Fibroblast of lung (primary cell): ENCODE data around the gene ICE1. TPM values are rescaled to one million over a fixed set of nuclear protein-coding genes. Genes with fewer than 3 reads are reported as not detected.

Source experiments
- DNase-seq, 2 donors: peaks; one replicate each; pipeline versions ENCODE4 v3.0.0 to v3.0.0-alpha.2; 2010; ENCODE audit warnings: low read depth in 2 of 2
- H2AFZ ChIP-seq: 2 replicates; pipeline ENCODE4 v1.5.1; 2012; ENCODE audit warnings: low read length, control low read depth, inconsistent platforms
- H3K27ac ChIP-seq: 2 replicates; pipeline ENCODE4 v1.5.1; 2011; ENCODE audit warnings: low read length, control low read depth; ENCODE audit not compliant: insufficient read depth
- H3K27me3 ChIP-seq: 2 replicates; pipeline ENCODE4 v1.5.1; 2011; ENCODE audit warnings: mild to moderate bottlenecking, low read length; ENCODE audit not compliant: control insufficient read depth, insufficient read depth
- H3K36me3 ChIP-seq: 2 replicates; pipeline ENCODE4 v1.5.1; 2011; ENCODE audit warnings: low read length; ENCODE audit not compliant: control insufficient read depth, insufficient read depth
- H3K4me1 ChIP-seq: 2 replicates; pipeline ENCODE4 v1.5.1; 2011; ENCODE audit warnings: low read length; ENCODE audit not compliant: control insufficient read depth, insufficient read depth; ENCODE audit errors: extremely low read depth
- H3K4me2 ChIP-seq: 2 replicates; pipeline ENCODE4 v1.5.1; 2011; ENCODE audit warnings: low read length, control low read depth; ENCODE audit not compliant: insufficient read depth; ENCODE audit errors: extremely low read depth
- H3K4me3 ChIP-seq, 4 experiments: fragments of 200-600 bp in 1 of 4; sonication (generic) in 1 of 4; replicated peaks in 1 of 4; 2 replicates each; pipeline ENCODE4 v1.5.1; 2011 to 2016; ENCODE audit warnings: low read length in 4 of 4, low read depth in 3 of 4, mild to moderate bottlenecking in 3 of 4, control low read depth in 2 of 4, inconsistent platforms in 1 of 4, mixed read lengths in 1 of 4; ENCODE audit not compliant: insufficient read depth in 1 of 4; ENCODE audit errors: control extremely low read depth in 1 of 4
- H3K79me2 ChIP-seq: 2 replicates; pipeline ENCODE4 v1.5.1; 2012; ENCODE audit warnings: mild to moderate bottlenecking, low read length, inconsistent platforms; ENCODE audit not compliant: control insufficient read depth, insufficient read depth
- H3K9ac ChIP-seq: 2 replicates; pipeline ENCODE4 v1.5.1; 2011; ENCODE audit warnings: mild to moderate bottlenecking, low read length, control low read depth; ENCODE audit not compliant: insufficient read depth
- H3K9me3 ChIP-seq: 2 replicates; pipeline ENCODE4 v1.5.1; 2012; ENCODE audit warnings: low read depth, low read length; ENCODE audit not compliant: control insufficient read depth, insufficient read depth
- H4K20me1 ChIP-seq: 2 replicates; pipeline ENCODE4 v1.5.1; 2011; ENCODE audit warnings: low read length; ENCODE audit not compliant: control insufficient read depth, insufficient read depth; ENCODE audit errors: extremely low read depth
- EZH2 ChIP-seq: IDR thresholded peaks from 2 replicates; pipeline ENCODE4 v1.5.1; 2012; ENCODE audit warnings: low read length, control low read depth, mild to moderate bottlenecking; ENCODE audit errors: missing control alignments
- polyA plus RNA-seq, 2 donors: library from polyadenylated mRNA; depleted of rRNA in 1 of 2; stranded (reverse) in 1 of 2; unstranded in 1 of 2; fragments of >200 nt; gene quantifications; 2 replicates each; pipeline ENCODE4 v1.2.1, GENCODE V29; 2011 to 2012; ENCODE audit warnings: missing spikeins in 1 of 2
- total RNA-seq: library from RNA; depleted of rRNA; stranded (reverse); fragments of >200 nt; gene quantifications from 2 replicates; pipeline ENCODE4 v1.2.1, GENCODE V29; 2014
- TF ChIP-seq, protein P1 (sequence below), 2 donors: IDR thresholded peaks in 1 of 2; conservative IDR thresholded peaks in 1 of 2; 1 replicate in 1 of 2; 2 replicates in 1 of 2; pipeline ENCODE4 v1.5.1; 2011 to 2012; ENCODE audit warnings: low read length in 2 of 2, control low read depth in 1 of 2, inconsistent platforms in 1 of 2, low read depth in 1 of 2, mild to moderate bottlenecking in 1 of 2

The ICE1 gene
- total and polyA plus RNA-seq, 2 donors (not counting 1 experiment from before 2014, with no cell fraction given) = 17.6 to 24.4 TPM

DNA sequence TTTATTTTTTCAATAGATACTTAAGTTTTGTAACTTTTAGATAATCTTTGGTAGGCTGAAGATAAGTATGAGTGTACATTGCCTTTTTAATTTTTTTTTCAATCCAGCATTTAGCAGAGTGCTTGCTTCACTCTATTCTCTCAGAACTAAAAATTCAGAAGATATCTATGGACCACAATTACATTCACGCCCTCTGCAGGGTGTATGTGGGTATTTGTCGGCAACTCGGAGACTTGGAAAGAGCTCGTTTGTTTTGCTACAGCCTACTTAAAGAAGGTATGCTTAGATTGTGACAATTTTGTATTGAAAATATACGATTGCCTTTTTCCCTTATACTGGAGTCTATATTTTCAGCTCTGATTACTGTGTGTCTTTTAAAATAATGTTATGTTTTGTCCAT is 43.8 kb downstream of the ICE1 start:
- H3K36me3 ChIP-seq = no peaks in the 10 kb centered on the region
- no peaks in the 10 kb centered on the region for H3K79me2 ChIP-seq
- H3K27ac ChIP-seq = no peak overlapping the region
- no peak for TF ChIP-seq EZH2
- TF ChIP-seq, protein P1, sequence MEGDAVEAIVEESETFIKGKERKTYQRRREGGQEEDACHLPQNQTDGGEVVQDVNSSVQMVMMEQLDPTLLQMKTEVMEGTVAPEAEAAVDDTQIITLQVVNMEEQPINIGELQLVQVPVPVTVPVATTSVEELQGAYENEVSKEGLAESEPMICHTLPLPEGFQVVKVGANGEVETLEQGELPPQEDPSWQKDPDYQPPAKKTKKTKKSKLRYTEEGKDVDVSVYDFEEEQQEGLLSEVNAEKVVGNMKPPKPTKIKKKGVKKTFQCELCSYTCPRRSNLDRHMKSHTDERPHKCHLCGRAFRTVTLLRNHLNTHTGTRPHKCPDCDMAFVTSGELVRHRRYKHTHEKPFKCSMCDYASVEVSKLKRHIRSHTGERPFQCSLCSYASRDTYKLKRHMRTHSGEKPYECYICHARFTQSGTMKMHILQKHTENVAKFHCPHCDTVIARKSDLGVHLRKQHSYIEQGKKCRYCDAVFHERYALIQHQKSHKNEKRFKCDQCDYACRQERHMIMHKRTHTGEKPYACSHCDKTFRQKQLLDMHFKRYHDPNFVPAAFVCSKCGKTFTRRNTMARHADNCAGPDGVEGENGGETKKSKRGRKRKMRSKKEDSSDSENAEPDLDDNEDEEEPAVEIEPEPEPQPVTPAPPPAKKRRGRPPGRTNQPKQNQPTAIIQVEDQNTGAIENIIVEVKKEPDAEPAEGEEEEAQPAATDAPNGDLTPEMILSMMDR (conservative IDR thresholded peaks at IDR 0.05 in 1 of 2, IDR thresholded peaks at IDR 0.05 in 1 of 2; ENCODE audit: low read depth in 1 of 2, low read length in 2 of 2) = no peak
- no peaks in the 10 kb centered on the region for H3K9me3 ChIP-seq
- no peaks in the 10 kb centered on the region for H4K20me1 ChIP-seq
- H3K9ac ChIP-seq = no peak overlapping the region
- no peak overlapping the region for H2AFZ ChIP-seq
- H3K4me1 ChIP-seq = no peaks in the 10 kb centered on the region
- H3K4me2 ChIP-seq = no peak overlapping the region
- no peak for DNase-seq
- H3K4me3 ChIP-seq = no peak overlapping the region
- no peaks in the 10 kb centered on the region for H3K27me3 ChIP-seq

DNA sequence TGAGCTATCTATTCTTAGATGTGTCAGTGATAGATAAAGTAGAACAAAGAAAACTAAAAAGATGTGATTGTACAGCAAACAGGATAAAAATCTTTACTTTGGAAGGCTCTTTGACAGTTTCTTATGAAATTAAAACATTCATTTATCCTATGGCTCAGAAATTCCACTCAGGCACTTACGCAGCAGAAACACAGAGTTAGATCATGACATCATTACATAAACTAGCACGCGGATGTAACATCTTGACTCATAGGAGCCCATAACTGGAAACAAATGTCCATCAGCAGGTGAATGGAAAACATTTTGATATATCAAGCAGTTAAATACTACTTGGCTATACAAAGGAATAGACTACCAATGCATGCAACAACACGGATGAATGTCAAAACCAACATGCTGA is 45.3 kb downstream of the ICE1 start:
- H3K4me1 ChIP-seq = no peaks in the 10 kb centered on the region
- H3K27ac ChIP-seq = no peak overlapping the region
- no peak overlapping the region for H3K9ac ChIP-seq
- H2AFZ ChIP-seq = no peak overlapping the region
- no peaks in the 10 kb centered on the region for H4K20me1 ChIP-seq
- no peaks in the 10 kb centered on the region for H3K27me3 ChIP-seq
- no peaks in the 10 kb centered on the region for H3K36me3 ChIP-seq
- no peak overlapping the region for H3K4me3 ChIP-seq
- H3K79me2 ChIP-seq = no peaks in the 10 kb centered on the region
- no peaks in the 10 kb centered on the region for H3K9me3 ChIP-seq
- no peak overlapping the region for H3K4me2 ChIP-seq
- TF ChIP-seq, protein P1 (conservative IDR thresholded peaks at IDR 0.05 in 1 of 2, IDR thresholded peaks at IDR 0.05 in 1 of 2; ENCODE audit: low read depth in 1 of 2, low read length in 2 of 2) = no peak
- TF ChIP-seq EZH2 = no peak
- DNase-seq = peak in 1 of 2 donors; percentile 39

DNA sequence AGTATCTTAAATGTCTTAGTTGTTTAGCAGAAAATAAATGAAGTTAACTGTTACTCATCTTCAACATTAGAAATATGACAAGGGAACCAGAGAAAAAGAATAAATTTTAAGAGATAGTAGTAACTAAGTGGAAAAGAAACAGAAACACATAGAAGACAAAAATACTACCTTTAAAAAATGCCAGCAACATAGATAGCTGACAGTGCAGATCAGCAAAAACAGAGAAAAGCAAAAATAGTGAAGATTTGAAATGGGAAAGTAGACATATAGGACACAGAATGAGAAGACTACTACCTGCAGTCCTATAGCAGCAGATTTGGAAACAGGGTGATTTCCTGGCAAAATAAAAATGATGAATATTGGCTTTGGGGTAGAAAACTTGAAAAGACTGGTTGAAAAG is 48.5 kb downstream of the ICE1 start:
- no peak for DNase-seq
- Histone ChIP-seq H3K36me3 (peaks cover 4% of the 10 kb centered on the region), H3K9me3 (no peaks in the 10 kb centered on the region), H4K20me1 (no peaks in the 10 kb centered on the region), H3K4me2 (no peak overlapping the region), H2AFZ (no peak overlapping the region), H3K4me3 (no peak overlapping the region), H3K27ac (no peak overlapping the region), H3K79me2 (no peaks in the 10 kb centered on the region), H3K9ac (no peak overlapping the region), H3K27me3 (no peaks in the 10 kb centered on the region), H3K4me1 (no peaks in the 10 kb centered on the region)
- TF ChIP-seq EZH2 = no peak
- TF ChIP-seq, protein P1 (conservative IDR thresholded peaks at IDR 0.05 in 1 of 2, IDR thresholded peaks at IDR 0.05 in 1 of 2; ENCODE audit: low read depth in 1 of 2, low read length in 2 of 2) = no peak
